DND-41 (cell line): ENCODE measurements around the gene DCTN3.

Experiments
- EZH2 ChIP-seq: IDR thresholded peaks from 3 replicates; pipeline ENCODE4 v1.6.1; 2012; ENCODE audit warnings: borderline replicate concordance, low read depth, mild to moderate bottlenecking, moderate library complexity, low read length, inconsistent platforms; ENCODE audit not compliant: severe bottlenecking
- TF ChIP-seq, protein P1 (sequence below): IDR thresholded peaks from 2 replicates; pipeline ENCODE4 v1.5.1; 2012; ENCODE audit warnings: borderline replicate concordance, low read length, moderate library complexity, mild to moderate bottlenecking; ENCODE audit not compliant: poor library complexity, severe bottlenecking; ENCODE audit errors: extremely low read depth

DNA sequence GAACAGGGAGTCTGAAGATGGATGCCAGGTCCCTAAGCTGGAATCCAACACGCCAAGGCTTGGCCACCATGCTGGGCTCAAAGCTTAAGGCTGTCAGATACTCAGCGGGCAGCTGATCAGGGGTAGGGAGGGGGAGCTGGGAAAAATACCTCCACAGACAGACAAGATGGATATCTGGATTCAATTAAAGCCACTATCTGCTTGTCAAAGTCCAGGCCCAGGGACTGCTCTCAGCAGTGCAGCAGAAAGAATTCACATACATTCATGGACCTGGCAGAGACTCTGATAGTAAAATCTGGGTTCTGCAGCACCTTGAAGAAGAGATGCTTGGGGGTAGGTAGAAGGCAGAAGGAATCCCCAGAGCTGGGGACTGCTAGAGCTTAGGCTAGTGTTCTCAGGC is 5.2 kb downstream of the DCTN3 start:
- TF ChIP-seq, protein P1, sequence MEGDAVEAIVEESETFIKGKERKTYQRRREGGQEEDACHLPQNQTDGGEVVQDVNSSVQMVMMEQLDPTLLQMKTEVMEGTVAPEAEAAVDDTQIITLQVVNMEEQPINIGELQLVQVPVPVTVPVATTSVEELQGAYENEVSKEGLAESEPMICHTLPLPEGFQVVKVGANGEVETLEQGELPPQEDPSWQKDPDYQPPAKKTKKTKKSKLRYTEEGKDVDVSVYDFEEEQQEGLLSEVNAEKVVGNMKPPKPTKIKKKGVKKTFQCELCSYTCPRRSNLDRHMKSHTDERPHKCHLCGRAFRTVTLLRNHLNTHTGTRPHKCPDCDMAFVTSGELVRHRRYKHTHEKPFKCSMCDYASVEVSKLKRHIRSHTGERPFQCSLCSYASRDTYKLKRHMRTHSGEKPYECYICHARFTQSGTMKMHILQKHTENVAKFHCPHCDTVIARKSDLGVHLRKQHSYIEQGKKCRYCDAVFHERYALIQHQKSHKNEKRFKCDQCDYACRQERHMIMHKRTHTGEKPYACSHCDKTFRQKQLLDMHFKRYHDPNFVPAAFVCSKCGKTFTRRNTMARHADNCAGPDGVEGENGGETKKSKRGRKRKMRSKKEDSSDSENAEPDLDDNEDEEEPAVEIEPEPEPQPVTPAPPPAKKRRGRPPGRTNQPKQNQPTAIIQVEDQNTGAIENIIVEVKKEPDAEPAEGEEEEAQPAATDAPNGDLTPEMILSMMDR: no peak
- TF ChIP-seq EZH2: no peak
